ENCODE results near the gene CA9.

The CA9 gene

DNA sequence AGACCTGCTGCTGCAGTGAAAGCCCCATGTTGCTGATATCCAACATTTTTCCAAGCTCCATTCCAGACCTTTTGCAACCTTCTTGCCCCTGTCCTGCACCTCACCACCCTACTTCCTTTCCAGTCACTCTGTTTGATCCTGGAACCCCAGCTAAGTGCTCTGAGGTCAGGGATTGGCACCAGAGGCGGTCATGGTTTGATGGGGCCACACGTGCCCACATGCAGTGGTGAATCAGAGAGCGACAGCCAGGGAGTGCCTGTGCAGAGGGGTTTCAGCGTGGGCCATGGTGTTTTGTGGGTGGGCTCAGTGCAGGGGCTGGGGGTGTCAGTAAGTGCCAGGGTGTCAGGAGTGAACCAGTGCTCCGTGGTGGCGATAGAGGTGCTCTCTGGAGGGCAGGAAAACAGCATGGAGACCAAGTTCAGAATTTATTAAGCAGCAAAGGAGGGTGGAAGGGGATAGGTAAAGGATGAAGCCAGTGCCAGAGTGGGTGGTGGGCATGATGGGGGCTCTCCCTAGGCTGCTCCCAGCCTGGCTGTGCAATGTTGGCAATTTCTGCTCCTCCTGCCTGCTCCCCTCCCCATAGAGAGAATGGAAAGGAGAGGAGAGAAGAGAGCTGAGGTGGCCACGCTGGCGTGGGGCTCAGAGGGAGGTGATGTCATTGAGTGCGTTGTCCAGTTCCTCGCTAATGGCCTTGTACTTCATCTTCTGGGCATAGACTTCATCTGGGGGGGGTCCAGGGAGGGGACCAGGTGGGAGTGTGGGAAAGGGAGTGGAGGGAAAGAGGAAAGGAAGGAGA is 9.0 kb downstream of the CA9 start:
- Histone ChIP-seq H3K79me2 (ENCODE audit: low read length) (no peaks in the 10 kb centered on the region), H3K36me3 (replicated peaks; ENCODE audit: low read depth, low read length) (no peaks in the 10 kb centered on the region), H3K4me2 (ENCODE audit: low read length) (no peak overlapping the region), H3K9ac (ENCODE audit: low read length) (no peak overlapping the region), H2AFZ (ENCODE audit: low read depth, low read length) (no peak overlapping the region), H3K9me3 (ENCODE audit: insufficient read depth, low read length) (no peaks in the 10 kb centered on the region), H4K20me1 (ENCODE audit: insufficient read depth, low read length) (no peaks in the 10 kb centered on the region), H3K27ac (ENCODE audit: low read length) (no peak overlapping the region), H3K4me1 (ENCODE audit: low read length) (peaks cover 12% of the 10 kb centered on the region), H3K4me3 (ENCODE audit: low read length) (no peak overlapping the region), H3K27me3 (ENCODE audit: low read depth, low read length) (no peaks in the 10 kb centered on the region)
- TF ChIP-seq EZH2phosphoT487 (IDR thresholded peaks at IDR 0.05; ENCODE audit: low read depth), result no peak
- TF ChIP-seq, protein P1, sequence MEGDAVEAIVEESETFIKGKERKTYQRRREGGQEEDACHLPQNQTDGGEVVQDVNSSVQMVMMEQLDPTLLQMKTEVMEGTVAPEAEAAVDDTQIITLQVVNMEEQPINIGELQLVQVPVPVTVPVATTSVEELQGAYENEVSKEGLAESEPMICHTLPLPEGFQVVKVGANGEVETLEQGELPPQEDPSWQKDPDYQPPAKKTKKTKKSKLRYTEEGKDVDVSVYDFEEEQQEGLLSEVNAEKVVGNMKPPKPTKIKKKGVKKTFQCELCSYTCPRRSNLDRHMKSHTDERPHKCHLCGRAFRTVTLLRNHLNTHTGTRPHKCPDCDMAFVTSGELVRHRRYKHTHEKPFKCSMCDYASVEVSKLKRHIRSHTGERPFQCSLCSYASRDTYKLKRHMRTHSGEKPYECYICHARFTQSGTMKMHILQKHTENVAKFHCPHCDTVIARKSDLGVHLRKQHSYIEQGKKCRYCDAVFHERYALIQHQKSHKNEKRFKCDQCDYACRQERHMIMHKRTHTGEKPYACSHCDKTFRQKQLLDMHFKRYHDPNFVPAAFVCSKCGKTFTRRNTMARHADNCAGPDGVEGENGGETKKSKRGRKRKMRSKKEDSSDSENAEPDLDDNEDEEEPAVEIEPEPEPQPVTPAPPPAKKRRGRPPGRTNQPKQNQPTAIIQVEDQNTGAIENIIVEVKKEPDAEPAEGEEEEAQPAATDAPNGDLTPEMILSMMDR (IDR thresholded peaks at IDR 0.05; ENCODE audit: low read depth, low read length), result no peak

DNA sequence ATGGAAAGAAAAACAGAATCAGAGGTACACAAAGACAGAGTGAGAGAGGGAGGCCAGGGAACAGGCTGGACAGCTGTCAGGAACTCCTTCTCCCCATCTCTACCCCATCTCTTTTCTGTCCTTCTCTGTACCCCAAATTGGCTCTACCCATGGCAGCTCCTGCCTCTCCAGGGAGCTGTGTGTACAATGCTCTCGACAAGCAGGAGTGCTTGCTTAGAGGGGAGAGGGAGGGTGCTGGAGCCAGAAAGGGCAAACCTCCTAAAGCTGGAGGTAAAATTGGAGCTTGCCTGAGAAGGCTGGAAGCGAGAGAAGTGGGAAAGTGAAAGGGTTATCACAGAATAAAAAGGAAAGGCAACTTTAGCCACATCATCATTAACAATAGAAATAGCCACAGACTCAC is 9.6 kb downstream of the CA9 start:
- TF ChIP-seq, protein P1 (IDR thresholded peaks at IDR 0.05; ENCODE audit: low read depth, low read length), result no peak
- TF ChIP-seq EZH2phosphoT487 (IDR thresholded peaks at IDR 0.05; ENCODE audit: low read depth), result no peak
- Histone ChIP-seq H3K4me3 (ENCODE audit: low read length) (no peak overlapping the region), H3K4me2 (ENCODE audit: low read length) (no peak overlapping the region), H3K36me3 (replicated peaks; ENCODE audit: low read depth, low read length) (no peaks in the 10 kb centered on the region), H4K20me1 (ENCODE audit: insufficient read depth, low read length) (no peaks in the 10 kb centered on the region), H3K79me2 (ENCODE audit: low read length) (no peaks in the 10 kb centered on the region), H2AFZ (ENCODE audit: low read depth, low read length) (no peak overlapping the region), H3K27me3 (ENCODE audit: low read depth, low read length) (no peaks in the 10 kb centered on the region), H3K9me3 (ENCODE audit: insufficient read depth, low read length) (no peaks in the 10 kb centered on the region), H3K4me1 (ENCODE audit: low read length) (peaks cover 12% of the 10 kb centered on the region), H3K27ac (ENCODE audit: low read length) (no peak overlapping the region), H3K9ac (ENCODE audit: low read length) (no peak overlapping the region)

DNA sequence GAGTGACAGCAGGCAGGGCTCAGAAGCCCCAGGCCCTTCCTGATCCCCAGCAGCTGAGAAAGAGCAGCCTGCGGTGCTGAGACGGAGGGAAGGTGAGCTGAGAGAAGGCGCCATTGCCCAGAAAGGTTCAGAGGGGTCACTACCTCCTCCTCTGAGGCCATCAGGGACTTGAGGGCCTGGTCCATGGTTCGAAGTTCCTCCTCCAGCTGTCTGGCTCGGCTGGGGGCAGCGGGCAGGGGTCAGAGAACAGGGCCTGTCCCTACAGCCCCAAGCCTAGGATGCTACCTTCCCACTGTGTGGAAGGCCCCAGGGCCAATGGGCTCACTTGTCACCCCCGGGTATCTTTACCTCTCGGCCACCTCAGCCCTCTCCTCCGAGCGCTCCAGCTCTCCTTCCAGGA is 11.2 kb downstream of the CA9 start:
- H3K79me2 ChIP-seq (ENCODE audit: low read length), result no peaks in the 10 kb centered on the region
- H3K27ac ChIP-seq (ENCODE audit: low read length), result no peak overlapping the region
- H3K4me2 ChIP-seq (ENCODE audit: low read length), result no peak overlapping the region
- H3K9me3 ChIP-seq (ENCODE audit: insufficient read depth, low read length), result no peaks in the 10 kb centered on the region
- no peaks in the 10 kb centered on the region for H4K20me1 ChIP-seq (ENCODE audit: insufficient read depth, low read length)
- no peak overlapping the region for H3K4me3 ChIP-seq (ENCODE audit: low read length)
- H3K27me3 ChIP-seq (ENCODE audit: low read depth, low read length), result no peaks in the 10 kb centered on the region
- no peak overlapping the region for H2AFZ ChIP-seq (ENCODE audit: low read depth, low read length)
- no peak overlapping the region for H3K9ac ChIP-seq (ENCODE audit: low read length)
- H3K36me3 ChIP-seq (replicated peaks; ENCODE audit: low read depth, low read length), result no peaks in the 10 kb centered on the region
- TF ChIP-seq EZH2phosphoT487 (IDR thresholded peaks at IDR 0.05; ENCODE audit: low read depth), result no peak
- TF ChIP-seq, protein P1 (IDR thresholded peaks at IDR 0.05; ENCODE audit: low read depth, low read length), result no peak
- H3K4me1 ChIP-seq (ENCODE audit: low read length), result peaks cover 13% of the 10 kb centered on the region

DNA sequence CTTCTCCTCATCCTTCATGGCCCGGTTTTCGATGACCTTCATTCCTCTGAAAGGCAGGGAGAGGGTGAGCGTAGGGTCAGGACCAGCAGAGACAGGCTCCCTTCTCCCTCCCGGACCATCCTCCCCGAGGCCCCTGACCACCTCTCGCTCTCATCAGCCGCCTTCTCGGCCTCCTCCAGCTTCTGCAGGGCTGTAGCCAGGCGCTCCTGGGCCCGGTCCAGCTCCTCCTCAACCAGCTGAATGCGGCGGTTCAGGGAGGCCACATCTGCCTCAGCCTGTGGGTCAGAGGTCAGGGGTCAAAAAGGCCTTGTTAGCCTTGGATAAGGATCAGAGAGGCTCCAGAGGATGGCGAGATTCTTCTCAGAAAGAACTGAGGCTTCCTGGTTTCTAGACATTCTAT is 11.8 kb downstream of the CA9 start:
- H2AFZ ChIP-seq (ENCODE audit: low read depth, low read length), result no peak overlapping the region
- H3K4me2 ChIP-seq (ENCODE audit: low read length), result no peak overlapping the region
- no peaks in the 10 kb centered on the region for H3K27me3 ChIP-seq (ENCODE audit: low read depth, low read length)
- no peaks in the 10 kb centered on the region for H4K20me1 ChIP-seq (ENCODE audit: insufficient read depth, low read length)
- H3K4me3 ChIP-seq (ENCODE audit: low read length), result no peak overlapping the region
- H3K9me3 ChIP-seq (ENCODE audit: insufficient read depth, low read length), result no peaks in the 10 kb centered on the region
- H3K36me3 ChIP-seq (replicated peaks; ENCODE audit: low read depth, low read length), result no peaks in the 10 kb centered on the region
- no peak overlapping the region for H3K9ac ChIP-seq (ENCODE audit: low read length)
- TF ChIP-seq, protein P1 (IDR thresholded peaks at IDR 0.05; ENCODE audit: low read depth, low read length), result no peak
- TF ChIP-seq EZH2phosphoT487 (IDR thresholded peaks at IDR 0.05; ENCODE audit: low read depth), result no peak
- no peaks in the 10 kb centered on the region for H3K79me2 ChIP-seq (ENCODE audit: low read length)
- peaks cover 7% of the 10 kb centered on the region for H3K4me1 ChIP-seq (ENCODE audit: low read length)
- no peak overlapping the region for H3K27ac ChIP-seq (ENCODE audit: low read length)

Data from OCI-LY3 (cell line).